ENCODE results near the gene PSMB5. TPM values are rescaled to one million over a fixed set of nuclear protein-coding genes. Genes with fewer than 3 reads are reported as not detected.

Gene PSMB5
- 162 and 165 TPM in 2 replicates for total RNA-seq (2014; rRNA removed; shearing (Covaris generic))
- polyA plus RNA-seq (2015; cell fraction: cytosol; rRNA removed), result 209 and 241 TPM in 2 replicates
- 33.9 and 38.8 TPM in 2 replicates for polyA plus RNA-seq (2015; cell fraction: nucleus; rRNA removed)

- in situ Hi-C loops (cut with HindIII; ENCODE audit: low pct_unique_long_range_greater_than_20kb, low sequenced_read_pairs), result no loop called here
- peak; percentile 96 for DNase-seq (ENCODE audit: low read depth, low spot score)
These were observed at the start of gene PSMB5 for GRCh38 chr14:23034498-23035302. Gene PSMB5, minus strand, starts transcription at chr14:23034900. Its CDS starts 19 bp downstream, at chr14:23034881.

- in situ Hi-C loops (cut with HindIII; ENCODE audit: low pct_unique_long_range_greater_than_20kb, low sequenced_read_pairs), result no loop called here
- DNase-seq (ENCODE audit: low read depth, low spot score), result no peak
These were observed 45.8 kb upstream of the PSMB5 start for GRCh38 chr14:23080474-23080873.

GRCh38 chr14:23079716-23080115 is 45.0 kb upstream of the PSMB5 start:
- no peak for DNase-seq (ENCODE audit: low read depth, low spot score)
- in situ Hi-C loops (cut with HindIII; ENCODE audit: low pct_unique_long_range_greater_than_20kb, low sequenced_read_pairs), result no loop called here

GRCh38 chr14:23078692-23079116 is 44.0 kb upstream of the PSMB5 start:
- in situ Hi-C loops (cut with HindIII; ENCODE audit: low pct_unique_long_range_greater_than_20kb, low sequenced_read_pairs), result no loop called here
- DNase-seq (ENCODE audit: low read depth, low spot score), result peak; percentile 97

GRCh38 chr14:23077962-23078361 is 43.3 kb upstream of the PSMB5 start:
- in situ Hi-C loops (cut with HindIII; ENCODE audit: low pct_unique_long_range_greater_than_20kb, low sequenced_read_pairs), result no loop called here
- no peak for DNase-seq (ENCODE audit: low read depth, low spot score)

GRCh38 chr14:23076785-23077408 is 42.2 kb upstream of the PSMB5 start:
- peak; percentile 65 for DNase-seq (ENCODE audit: low read depth, low spot score)
- in situ Hi-C loops (cut with HindIII; ENCODE audit: low pct_unique_long_range_greater_than_20kb, low sequenced_read_pairs), result no loop called here

- in situ Hi-C loops (cut with HindIII; ENCODE audit: low pct_unique_long_range_greater_than_20kb, low sequenced_read_pairs), result no loop called here
- no peak for DNase-seq (ENCODE audit: low read depth, low spot score)
These were observed 40.2 kb upstream of the PSMB5 start for GRCh38 chr14:23074906-23075305.

GRCh38 chr14:23071921-23072539 is 37.3 kb upstream of the PSMB5 start:
- DNase-seq (ENCODE audit: low read depth, low spot score), result no peak
- in situ Hi-C loops (cut with HindIII; ENCODE audit: low pct_unique_long_range_greater_than_20kb, low sequenced_read_pairs), result no loop called here

GRCh38 chr14:23071244-23071920 is 36.7 kb upstream of the PSMB5 start:
- in situ Hi-C loops (cut with HindIII; ENCODE audit: low pct_unique_long_range_greater_than_20kb, low sequenced_read_pairs), result no loop called here

GRCh38 chr14:23070262-23071129 is 35.8 kb upstream of the PSMB5 start:
- in situ Hi-C loops (cut with HindIII; ENCODE audit: low pct_unique_long_range_greater_than_20kb, low sequenced_read_pairs), result no loop called here
- no peak for DNase-seq (ENCODE audit: low read depth, low spot score)

More at GRCh38 chr14:23071244-23071920, 36.7 kb upstream of the PSMB5 start:
- peak; percentile 89 for DNase-seq (ENCODE audit: low read depth, low spot score)

GRCh38 chr14:23069413-23069806 is 34.7 kb upstream of the PSMB5 start:
- DNase-seq (ENCODE audit: low read depth, low spot score), result no peak
- in situ Hi-C loops (cut with HindIII; ENCODE audit: low pct_unique_long_range_greater_than_20kb, low sequenced_read_pairs), result no loop called here

- peak; percentile 93 for DNase-seq (ENCODE audit: low read depth, low spot score)
- in situ Hi-C loops (cut with HindIII; ENCODE audit: low pct_unique_long_range_greater_than_20kb, low sequenced_read_pairs), result no loop called here
These were observed 34.2 kb upstream of the PSMB5 start for GRCh38 chr14:23068789-23069412.

GRCh38 chr14:23067847-23068788 is 33.4 kb upstream of the PSMB5 start:
- in situ Hi-C loops (cut with HindIII; ENCODE audit: low pct_unique_long_range_greater_than_20kb, low sequenced_read_pairs), result no loop called here
- peak; percentile 18 for DNase-seq (ENCODE audit: low read depth, low spot score)

- in situ Hi-C loops (cut with HindIII; ENCODE audit: low pct_unique_long_range_greater_than_20kb, low sequenced_read_pairs), result no loop called here
- DNase-seq (ENCODE audit: low read depth, low spot score), result no peak
These were observed 32.4 kb upstream of the PSMB5 start for GRCh38 chr14:23066855-23067744.

- in situ Hi-C loops (cut with HindIII; ENCODE audit: low pct_unique_long_range_greater_than_20kb, low sequenced_read_pairs), result no loop called here
- no peak for DNase-seq (ENCODE audit: low read depth, low spot score)
These were observed 31.7 kb upstream of the PSMB5 start for GRCh38 chr14:23066368-23066767.

Measured in SK-MEL-5 (cell line).